Tibial nerve (tissue), 3 donors: ENCODE data around the gene HEMK1.

Experiments used
- POLR2A ChIP-seq, 2 donors: fragments of 450-650 bp; IDR thresholded peaks; one replicate each; pipeline ENCODE4 v1.6.1; 2017; ENCODE audit warnings: antibody characterized with exemption in 2 of 2, mild to moderate bottlenecking in 2 of 2, moderate library complexity in 2 of 2
- TF ChIP-seq, protein P1 (sequence below), 5 experiments: fragments of 200-600 bp in 3 of 5; fragments of 450-650 bp in 2 of 5; sonication (generic) in 3 of 5; IDR thresholded peaks; one replicate each; pipeline ENCODE4 v1.5.1; 2016 to 2019; ENCODE audit warnings: antibody characterized with exemption in 5 of 5, mild to moderate bottlenecking in 3 of 5, moderate library complexity in 2 of 5

DNA sequence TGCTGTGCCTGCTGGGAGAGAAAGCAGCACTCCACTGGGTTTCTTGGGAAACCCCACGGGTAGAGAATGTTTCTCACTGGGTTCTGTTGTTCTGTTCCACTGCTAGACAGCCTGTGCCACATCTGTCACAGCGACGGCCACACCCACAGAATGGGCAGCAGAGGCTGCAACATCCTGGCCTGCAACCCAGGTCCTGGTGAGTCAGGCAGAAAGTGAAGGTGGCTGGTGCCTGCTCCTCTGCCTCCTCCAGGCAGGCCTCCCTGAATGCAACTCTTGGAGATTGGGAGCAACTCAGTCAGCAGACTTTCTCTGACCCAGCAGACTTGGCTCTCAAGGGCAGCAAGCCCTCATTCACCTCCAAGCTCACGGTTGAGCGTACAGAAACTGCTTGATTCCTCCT, 14.8 kb upstream of the HEMK1 start:
- TF ChIP-seq, protein P1, sequence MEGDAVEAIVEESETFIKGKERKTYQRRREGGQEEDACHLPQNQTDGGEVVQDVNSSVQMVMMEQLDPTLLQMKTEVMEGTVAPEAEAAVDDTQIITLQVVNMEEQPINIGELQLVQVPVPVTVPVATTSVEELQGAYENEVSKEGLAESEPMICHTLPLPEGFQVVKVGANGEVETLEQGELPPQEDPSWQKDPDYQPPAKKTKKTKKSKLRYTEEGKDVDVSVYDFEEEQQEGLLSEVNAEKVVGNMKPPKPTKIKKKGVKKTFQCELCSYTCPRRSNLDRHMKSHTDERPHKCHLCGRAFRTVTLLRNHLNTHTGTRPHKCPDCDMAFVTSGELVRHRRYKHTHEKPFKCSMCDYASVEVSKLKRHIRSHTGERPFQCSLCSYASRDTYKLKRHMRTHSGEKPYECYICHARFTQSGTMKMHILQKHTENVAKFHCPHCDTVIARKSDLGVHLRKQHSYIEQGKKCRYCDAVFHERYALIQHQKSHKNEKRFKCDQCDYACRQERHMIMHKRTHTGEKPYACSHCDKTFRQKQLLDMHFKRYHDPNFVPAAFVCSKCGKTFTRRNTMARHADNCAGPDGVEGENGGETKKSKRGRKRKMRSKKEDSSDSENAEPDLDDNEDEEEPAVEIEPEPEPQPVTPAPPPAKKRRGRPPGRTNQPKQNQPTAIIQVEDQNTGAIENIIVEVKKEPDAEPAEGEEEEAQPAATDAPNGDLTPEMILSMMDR (IDR thresholded peaks at IDR 0.05): no peak
- TF ChIP-seq POLR2A (IDR thresholded peaks at IDR 0.05): no peak
